ENCODE data around the gene ADPRHL1.

DNA sequence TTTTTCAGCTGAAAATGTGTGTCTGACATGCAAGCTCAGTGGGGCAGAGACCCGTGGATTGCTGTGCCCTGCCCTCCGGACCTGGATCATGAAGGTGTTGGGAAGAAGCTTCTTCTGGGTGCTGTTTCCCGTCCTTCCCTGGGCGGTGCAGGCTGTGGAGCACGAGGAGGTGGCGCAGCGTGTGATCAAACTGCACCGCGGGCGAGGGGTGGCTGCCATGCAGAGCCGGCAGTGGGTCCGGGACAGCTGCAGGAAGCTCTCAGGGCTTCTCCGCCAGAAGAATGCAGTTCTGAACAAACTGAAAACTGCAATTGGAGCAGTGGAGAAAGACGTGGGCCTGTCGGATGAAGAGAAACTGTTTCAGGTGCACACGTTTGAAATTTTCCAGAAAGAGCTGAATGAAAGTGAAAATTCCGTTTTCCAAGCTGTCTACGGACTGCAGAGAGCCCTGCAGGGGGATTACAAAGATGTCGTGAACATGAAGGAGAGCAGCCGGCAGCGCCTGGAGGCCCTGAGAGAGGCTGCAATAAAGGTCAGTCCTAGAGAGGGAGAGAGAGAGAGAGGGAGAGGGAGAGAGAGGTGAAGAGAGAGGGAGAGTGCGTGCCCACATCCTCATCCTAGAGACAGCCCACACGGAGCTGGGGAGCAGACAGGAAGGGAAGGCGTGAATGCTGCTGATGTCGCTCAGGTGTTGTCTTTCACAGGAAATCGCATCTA, 42.4 kb upstream of the ADPRHL1 start:
- TF ChIP-seq, protein P1, sequence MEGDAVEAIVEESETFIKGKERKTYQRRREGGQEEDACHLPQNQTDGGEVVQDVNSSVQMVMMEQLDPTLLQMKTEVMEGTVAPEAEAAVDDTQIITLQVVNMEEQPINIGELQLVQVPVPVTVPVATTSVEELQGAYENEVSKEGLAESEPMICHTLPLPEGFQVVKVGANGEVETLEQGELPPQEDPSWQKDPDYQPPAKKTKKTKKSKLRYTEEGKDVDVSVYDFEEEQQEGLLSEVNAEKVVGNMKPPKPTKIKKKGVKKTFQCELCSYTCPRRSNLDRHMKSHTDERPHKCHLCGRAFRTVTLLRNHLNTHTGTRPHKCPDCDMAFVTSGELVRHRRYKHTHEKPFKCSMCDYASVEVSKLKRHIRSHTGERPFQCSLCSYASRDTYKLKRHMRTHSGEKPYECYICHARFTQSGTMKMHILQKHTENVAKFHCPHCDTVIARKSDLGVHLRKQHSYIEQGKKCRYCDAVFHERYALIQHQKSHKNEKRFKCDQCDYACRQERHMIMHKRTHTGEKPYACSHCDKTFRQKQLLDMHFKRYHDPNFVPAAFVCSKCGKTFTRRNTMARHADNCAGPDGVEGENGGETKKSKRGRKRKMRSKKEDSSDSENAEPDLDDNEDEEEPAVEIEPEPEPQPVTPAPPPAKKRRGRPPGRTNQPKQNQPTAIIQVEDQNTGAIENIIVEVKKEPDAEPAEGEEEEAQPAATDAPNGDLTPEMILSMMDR (conservative IDR thresholded peaks at IDR 0.05) = no peak
- TF ChIP-seq ZFX (IDR thresholded peaks at IDR 0.05) = no peak
